ENCODE data around the gene LRRC75A.
"Not testable (repeated sequence)": the region's sequence is repeated elsewhere in the genome, so short reads cannot be mapped to it uniquely, and the experiment has no call there.

Gene LRRC75A

DNA sequence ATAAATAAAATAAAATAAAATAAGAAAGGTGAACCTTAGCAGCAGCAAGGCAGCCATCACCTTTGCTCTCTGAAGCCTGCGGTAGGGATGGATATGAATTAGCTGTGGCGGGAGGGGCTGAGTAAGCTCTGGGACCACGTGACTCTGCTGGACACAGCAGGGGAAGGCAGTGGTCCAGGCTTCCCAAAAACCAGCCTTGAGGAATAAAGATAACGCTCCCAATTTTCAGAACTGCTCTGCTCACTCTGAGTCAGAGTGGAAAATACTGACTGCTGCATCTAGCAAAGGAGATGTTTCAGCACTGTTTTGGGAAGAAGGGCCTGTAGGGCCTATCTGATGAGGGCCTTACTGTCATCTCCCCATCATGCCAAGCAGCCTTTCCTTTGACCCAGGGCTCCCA lies 96.1 kb downstream of the LRRC75A start:
- DNase-seq, result not testable (repeated sequence)

DNA sequence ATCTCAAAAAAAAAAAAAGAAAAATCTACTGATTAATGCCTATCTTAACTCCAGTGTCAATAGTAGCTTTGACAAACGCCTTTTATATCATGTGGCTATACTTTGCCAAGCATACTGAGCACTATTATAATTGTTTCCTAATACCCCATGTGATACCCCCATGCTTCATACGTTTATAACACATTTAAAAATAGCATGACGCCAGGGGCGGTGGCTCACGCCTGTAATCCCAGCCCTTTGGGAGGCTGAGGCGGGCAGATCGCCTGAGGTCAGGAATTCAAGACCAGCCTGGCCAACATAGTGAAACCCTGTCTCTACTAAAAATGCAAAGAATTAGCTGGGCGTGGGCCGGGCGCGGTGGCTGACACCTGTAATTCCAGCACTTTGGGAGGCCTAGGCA lies 99.5 kb downstream of the LRRC75A start:
- not testable (repeated sequence) for DNase-seq
